ENCODE measurements around the gene GAD2.

GAD2 gene

GRCh38 chr10:26217396-26218086 lies 967 bp downstream of the GAD2 start:
- no peak for TF ChIP-seq CTCF (conservative IDR thresholded peaks at IDR 0.05; ENCODE audit: low read depth)

GRCh38 chr10:26219676-26220075 lies 3.1 kb downstream of the GAD2 start:
- ChIA-PET CTCF (no interaction called here), POLR2A (ENCODE audit: low non-redundant PET) (no interaction called here)
- no peak for TF ChIP-seq CTCF (conservative IDR thresholded peaks at IDR 0.05; ENCODE audit: low read depth)
- H3K27ac ChIP-seq, result no peak overlapping the region
- no peak for DNase-seq (ENCODE audit: low spot score)

More at GRCh38 chr10:26217396-26218086, 967 bp downstream of the GAD2 start:
- H3K27ac ChIP-seq, result no peak overlapping the region
- POLR2A ChIA-PET (ENCODE audit: low non-redundant PET), result no interaction called here
- CTCF ChIA-PET, result interaction anchor here (0.7 kb wide), 1 partner anchor 258 kb away, joined by 3 read pairs; no protein-coding TSS in a partner anchor
- DNase-seq (ENCODE audit: low spot score), result no peak

GRCh38 chr10:26220901-26221300 lies 4.3 kb downstream of the GAD2 start:
- CTCF ChIA-PET, result no interaction called here
- DNase-seq (ENCODE audit: low spot score), result no peak
- no peak overlapping the region for H3K27ac ChIP-seq
- TF ChIP-seq CTCF (conservative IDR thresholded peaks at IDR 0.05; ENCODE audit: low read depth), result no peak
- POLR2A ChIA-PET (ENCODE audit: low non-redundant PET), result no interaction called here

GRCh38 chr10:26221541-26221940 lies 5.0 kb downstream of the GAD2 start:
- ChIA-PET CTCF (no interaction called here), POLR2A (ENCODE audit: low non-redundant PET) (no interaction called here)
- no peak for TF ChIP-seq CTCF (conservative IDR thresholded peaks at IDR 0.05; ENCODE audit: low read depth)
- no peak overlapping the region for H3K27ac ChIP-seq
- DNase-seq (ENCODE audit: low spot score), result no peak

- ChIA-PET CTCF (no interaction called here), POLR2A (ENCODE audit: low non-redundant PET) (no interaction called here)
- no peak for DNase-seq (ENCODE audit: low spot score)
- H3K27ac ChIP-seq, result no peak overlapping the region
- no peak for TF ChIP-seq CTCF (conservative IDR thresholded peaks at IDR 0.05; ENCODE audit: low read depth)
These were observed 6.0 kb downstream of the GAD2 start for GRCh38 chr10:26222563-26222962.

GRCh38 chr10:26225322-26225721 lies 8.7 kb downstream of the GAD2 start:
- no peak overlapping the region for H3K27ac ChIP-seq
- CTCF ChIA-PET, result no interaction called here
- POLR2A ChIA-PET (ENCODE audit: low non-redundant PET), result no interaction called here

More at GRCh38 chr10:26225322-26225721, 8.7 kb downstream of the GAD2 start:
- TF ChIP-seq CTCF (conservative IDR thresholded peaks at IDR 0.05; ENCODE audit: low read depth), result no peak
- no peak for DNase-seq (ENCODE audit: low spot score)
